GM19099 (cell line): ENCODE measurements around the gene VWF.

Experiments used
- POLR2A ChIP-seq: IDR thresholded peaks from 3 replicates; pipeline ENCODE4 v1.6.1; 2011; ENCODE audit warnings: low read depth; ENCODE audit not compliant: insufficient read length; ENCODE audit errors: extremely low read depth

The VWF gene

DNA sequence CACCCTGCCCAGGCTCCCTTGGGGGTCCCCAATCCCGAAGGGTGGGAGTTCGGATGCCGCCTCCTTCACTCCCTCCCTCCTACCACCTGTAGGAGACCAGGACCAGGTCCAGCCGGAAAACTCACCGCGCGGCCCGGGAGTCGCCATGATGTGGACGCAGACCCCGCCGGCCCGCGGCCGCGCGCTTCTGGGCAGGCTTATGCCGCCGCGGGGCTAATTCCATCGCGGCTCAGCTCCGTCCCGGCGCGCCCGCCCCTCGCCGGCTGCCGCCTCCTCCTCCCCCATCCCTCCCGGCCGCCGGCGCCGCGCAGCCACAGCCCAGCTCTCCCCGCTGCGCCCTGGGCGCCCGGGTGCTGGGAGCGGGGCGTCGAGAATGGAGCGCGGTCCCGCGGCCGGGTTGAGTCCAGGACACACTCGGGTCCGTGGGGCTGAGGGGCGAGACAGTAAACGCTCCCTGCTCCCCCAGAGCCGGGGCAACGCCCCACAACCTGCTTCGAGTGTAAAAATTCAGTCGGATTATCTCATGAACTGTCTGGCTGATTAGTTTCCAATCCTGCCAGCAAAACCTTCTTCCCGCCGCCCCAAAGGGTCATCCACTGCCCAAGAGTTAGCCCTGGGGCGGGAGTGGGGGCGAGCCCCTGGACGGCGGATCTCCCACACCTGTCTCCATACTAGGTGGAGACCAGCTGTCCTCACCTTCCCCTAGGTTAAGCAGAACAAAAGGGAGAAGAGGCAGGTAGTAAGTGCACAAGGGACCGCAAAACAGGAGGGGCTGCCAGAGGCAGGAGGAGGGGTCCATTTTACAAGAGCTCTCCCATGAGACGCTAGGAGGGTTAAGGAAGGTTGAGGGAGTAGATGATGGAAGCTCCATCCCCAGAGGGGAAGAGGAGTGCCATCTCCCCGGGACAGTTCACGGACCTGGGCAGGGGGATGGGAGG, 179.1 kb downstream of the VWF start, which contains the start of gene ANO2:
TSS of gene ANO2 (minus strand) at position 189 of the 938 bp plus-strand sequence. CDS start at position 147, 42 bp downstream.
- TF ChIP-seq POLR2A = no peak

DNA sequence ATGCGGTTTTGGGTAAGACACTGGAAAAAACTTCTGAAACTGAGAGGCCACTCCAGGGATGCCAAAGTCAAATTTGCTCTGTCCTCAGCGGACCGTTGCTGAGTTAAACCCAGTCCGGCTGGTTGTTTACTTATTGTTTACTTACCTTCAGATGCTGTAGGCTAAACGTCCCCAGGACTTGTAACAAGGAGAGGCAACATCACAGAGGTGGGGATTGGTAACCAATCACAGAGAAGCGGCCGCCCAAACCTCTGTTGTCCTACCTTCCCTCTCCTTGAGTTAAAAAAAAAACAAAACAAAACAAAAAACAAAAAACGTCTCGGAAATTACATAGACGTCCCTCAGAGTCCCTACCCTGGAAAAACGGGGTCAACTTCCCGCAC, 179.8 kb downstream of the VWF start:
- no peak for TF ChIP-seq POLR2A

DNA sequence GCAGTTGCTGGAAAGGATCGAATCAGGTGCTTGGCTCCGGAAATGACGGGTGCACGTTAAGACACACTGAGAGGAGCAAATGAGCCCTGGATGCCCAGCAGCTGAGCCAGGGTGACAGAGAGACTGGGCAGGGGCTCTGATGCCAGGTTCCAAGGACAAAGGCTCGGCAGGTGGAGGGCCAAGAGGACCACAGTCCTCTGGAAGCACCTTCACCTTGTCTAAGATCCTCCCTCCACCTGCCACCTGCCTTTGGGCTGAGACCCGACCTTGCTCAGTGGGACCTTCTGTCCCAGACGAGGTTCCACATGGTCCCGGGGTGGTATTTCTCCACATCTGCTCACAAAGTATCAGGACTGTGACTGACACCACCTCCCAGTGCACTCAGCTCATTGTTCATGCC, 180.4 kb downstream of the VWF start:
- no peak for TF ChIP-seq POLR2A

DNA sequence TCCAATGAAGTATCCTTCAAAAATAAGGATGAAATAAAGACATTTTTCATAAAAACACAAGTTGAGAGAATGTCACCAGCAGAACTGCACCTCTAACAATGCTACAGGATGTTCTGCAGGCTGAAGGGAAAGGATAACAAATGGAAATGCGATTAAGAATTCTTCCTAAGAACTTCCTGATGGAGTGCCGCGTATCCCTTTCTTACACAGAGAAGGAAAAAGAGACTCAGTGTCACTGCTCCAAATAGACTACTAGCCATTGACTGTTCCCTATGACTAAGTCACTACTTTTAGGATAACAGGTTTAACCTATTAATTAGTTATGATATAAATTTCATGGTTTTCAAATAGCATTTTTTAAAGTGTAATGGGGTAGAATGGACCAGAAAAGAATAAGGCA, 182.6 kb downstream of the VWF start:
- TF ChIP-seq POLR2A = no peak

DNA sequence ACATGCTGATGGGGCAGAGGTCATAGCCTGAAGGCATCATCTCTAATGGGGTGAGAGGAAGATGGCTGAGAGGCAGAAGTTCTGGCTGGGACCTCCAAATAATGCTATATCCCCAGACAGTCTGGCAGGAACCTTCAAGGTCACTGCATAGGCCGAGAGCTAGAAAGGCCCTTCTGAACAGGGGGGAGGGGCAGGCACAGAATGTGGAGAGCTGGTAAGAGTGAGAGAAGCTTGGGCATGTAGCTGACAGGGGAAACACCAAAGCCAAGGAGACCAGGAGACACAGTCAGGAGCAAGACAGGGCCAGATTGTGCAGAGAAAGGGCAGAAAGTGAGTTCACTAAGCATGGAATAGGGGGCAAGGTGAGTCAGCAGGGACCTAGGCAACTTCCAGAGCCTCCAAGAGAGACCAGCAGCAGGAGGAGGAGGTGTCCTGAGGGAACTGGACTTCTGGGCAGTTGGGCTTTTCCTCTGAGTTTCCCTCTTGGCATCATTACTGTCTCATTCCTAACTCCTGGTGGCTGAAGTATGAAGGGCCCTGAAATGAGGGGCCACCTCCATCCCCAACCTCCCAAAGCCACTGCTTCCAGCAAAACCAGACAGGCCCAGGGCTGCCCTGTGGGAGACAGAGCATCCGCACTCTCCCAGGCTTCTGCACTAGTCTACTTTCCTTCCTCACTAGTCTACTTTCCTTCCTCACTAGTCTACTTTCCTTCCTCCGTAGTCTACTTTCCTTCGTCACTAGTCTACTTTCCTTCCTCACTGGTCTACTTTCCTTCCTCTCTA, 196.5 kb downstream of the VWF start:
- no peak for TF ChIP-seq POLR2A

DNA sequence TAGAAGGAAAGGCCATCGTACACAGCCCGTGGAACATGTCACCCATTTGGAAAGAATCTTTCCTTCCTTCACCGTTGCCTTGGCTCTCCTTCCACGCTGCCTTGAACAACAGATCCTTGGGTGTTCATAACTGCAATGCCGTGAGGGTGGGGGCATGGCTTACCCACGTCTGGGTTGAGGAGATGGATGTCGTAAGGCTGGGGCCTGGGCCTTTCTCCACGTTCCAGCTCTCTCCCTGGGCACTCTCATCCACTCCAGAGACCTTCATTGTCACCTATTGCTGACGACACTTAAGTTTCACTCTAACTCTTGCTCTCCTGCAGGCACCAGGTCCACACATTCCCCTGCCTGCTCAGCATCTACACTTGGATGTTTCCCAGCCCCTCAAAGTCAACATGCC, 198.8 kb downstream of the VWF start:
- TF ChIP-seq POLR2A = no peak

DNA sequence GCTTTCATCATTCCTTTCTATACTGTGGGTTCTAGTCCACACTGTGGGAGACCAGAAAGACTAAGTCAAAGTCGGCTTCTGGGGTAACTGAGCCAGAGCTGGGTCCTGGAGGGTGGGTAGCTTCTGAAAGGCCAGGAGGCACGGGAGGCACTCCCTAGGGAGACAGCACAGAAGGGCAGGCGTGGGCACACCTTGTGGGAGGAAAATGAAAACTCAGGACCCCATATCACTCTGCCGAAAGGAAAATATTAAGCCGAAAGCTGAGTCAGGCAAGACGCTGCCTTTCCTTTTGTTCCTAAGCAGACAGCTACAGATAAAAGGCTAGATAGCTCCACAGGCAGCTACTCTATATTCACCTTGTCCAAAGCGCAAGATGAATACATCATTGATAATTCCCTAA, 200.1 kb downstream of the VWF start:
- TF ChIP-seq POLR2A = no peak

DNA sequence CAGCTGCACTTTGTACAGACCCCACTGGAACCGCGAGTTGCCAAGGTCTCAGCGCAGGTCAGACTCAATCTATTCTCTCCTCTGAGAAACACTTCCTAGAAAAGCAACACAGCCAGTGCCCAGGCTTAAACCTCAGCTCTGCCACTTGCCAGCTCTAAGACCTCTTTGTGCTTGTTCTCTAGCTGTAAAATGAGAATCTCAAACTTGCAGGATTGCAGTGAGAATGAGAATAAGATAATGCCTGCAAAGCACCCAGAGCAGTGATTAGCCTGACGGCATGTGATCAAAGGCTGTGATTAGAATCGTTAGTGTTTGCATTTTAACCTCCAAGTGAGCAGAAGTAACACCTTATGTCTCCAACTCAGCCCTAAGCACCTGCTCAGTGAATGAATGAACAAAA, 200.7 kb downstream of the VWF start:
- TF ChIP-seq POLR2A = no peak

DNA sequence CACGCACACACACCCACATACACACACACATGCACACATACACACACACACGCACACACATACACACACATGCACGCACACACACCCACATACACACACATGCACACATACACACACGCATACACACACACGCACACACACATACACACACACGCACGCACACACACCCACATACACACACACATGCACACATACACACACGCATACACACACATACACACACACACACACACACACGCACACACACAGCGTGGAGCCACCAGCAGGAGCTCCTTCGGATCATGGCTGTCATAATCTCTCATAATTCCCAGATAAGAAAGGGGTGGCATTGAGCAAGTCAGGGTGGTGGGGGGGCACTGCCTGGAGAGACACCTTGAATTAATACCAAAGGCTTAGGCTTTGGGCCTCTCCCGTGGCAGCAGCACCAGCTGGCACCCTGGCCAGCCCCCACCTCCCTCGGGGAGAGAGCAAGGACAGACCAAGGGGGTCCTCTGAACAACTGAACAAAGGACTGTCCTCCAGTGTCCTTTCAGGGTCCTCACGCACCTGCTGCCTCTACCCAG, 201.3 kb downstream of the VWF start:
- TF ChIP-seq POLR2A = no peak

DNA sequence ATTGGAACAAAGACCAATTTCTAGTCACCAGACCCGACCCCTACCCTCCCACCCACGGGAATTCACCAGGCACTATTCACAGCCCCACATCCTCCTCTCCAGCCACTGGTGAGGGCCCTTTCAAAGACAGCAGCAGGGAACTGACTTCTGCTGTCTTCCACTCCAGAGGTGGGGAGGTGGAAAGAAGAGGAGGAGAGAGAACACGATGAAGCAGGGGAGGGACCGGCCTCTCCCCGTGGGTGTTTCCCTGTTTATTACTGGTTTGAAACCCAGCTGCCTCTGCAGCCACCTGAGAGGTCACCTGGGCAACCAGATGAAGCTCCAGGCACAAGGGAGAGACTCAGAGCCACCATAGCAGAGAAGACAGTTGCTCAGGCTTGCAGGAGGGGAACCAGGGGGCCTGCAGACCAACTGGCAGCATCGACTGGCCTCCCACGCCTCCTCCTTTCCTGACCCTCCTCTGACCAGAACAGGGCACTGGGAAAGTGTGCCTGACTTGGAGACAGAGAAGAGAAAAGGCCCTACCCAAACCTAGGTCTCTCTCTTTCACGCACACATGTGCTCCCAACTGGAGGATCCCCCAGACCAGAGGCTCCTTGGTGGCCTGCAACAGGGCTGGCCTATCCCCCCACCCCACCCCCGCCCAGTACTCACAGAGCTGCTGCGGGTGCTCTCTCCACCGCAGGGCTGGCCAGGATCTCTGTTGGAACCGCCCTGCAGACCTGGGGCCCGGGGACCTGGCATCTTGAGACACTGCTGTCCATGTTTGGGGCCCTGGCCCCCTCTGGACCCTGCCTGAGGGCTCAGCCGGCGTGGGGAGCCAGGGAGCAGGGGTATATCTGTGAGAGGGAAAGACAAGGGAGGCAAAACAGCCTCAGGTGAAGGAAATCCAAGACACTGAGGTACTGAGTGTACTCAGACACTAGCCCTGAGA, 202.2 kb downstream of the VWF start:
- TF ChIP-seq POLR2A = no peak

DNA sequence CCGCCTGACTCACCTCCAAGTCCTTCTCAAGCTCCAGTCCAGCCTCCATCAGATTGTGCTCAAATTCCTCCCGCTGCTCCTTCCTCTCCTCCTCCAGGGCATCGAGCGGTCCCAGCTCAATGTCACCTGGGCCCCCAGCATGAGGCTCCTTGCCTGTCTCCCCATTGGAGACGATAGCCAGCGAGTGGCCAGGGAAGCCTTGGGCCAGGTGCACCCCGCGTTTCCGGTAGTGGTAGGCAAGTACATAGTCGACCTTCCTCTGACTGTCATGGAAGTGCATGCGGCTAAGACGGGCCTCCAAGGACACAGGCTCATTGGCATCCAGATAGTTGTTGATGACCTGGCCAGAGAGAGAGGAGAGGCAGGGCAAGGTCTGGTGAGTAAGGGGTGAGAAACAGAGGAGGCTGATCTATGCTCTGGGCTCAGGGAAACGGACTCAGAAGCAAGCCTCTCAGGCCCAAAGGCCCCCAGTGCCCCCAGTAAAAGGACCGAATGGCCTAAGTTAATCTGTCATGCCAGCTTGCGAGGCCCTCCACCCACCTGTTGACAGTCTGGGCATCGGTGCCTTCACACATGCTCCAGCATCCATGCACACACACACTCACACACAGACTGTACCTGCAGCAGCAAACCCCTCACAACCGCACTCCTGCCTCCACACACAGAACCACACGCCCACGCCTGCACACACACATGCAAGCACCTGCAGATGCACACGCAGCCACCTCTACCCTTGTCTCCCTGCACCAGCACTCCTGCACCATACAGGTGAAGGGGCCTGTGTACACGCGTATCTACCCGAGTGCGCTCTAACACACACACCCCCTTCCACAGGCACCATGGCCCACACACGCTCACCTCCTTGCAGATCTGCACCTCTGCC, 203.2 kb downstream of the VWF start:
- TF ChIP-seq POLR2A = no peak

DNA sequence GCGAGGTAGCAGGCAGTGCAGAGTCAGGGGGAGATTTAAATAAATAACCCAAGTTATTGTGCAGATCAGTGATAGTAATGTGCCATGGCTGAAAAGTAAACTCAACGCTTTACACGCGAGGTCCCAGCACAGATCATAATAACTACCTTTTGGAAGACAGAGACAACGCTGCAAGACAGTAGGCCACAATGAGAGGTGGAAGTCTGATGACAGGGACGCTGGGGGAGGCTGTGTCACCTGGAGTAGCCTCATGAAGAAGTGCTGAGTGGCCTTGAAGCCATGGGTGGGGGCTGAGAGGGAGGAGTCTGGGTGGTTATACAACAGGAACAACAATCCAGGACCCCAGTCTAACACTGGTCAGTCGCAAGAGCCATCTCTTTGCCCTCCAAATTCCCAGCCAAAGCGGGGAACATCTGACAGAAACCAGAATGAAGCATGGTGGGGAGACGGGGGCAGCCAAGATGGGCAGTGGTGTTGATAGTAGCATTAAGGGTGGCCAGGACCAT, 207.6 kb downstream of the VWF start:
- TF ChIP-seq POLR2A = no peak

DNA sequence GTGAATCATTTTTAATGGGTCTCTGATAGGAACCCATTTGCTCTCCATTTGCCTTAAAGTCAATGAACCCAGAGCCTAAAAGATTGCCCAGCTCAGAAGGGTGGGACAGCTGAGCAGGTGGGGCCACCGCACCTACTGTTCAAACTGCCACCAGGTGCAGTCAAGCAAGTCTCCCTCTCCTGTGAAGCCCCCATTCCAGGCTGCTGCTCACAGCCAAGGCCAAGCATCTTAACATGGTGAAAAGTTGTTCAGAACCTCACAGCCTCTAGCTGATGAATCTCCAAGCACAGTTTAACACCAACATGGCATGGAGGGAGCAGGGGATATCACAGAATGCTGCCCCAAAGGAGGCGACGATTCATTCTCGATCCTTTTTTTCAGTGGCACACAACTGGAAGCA, 209.0 kb downstream of the VWF start:
- TF ChIP-seq POLR2A = no peak
